AG08396 (cell line): ENCODE data around the gene TRMT61A.

Source experiments
- DNase-seq: peaks from one replicate; pipeline ENCODE4 v3.0.0; 2012; ENCODE audit warnings: low spot score, mixed read lengths

The TRMT61A gene

DNA sequence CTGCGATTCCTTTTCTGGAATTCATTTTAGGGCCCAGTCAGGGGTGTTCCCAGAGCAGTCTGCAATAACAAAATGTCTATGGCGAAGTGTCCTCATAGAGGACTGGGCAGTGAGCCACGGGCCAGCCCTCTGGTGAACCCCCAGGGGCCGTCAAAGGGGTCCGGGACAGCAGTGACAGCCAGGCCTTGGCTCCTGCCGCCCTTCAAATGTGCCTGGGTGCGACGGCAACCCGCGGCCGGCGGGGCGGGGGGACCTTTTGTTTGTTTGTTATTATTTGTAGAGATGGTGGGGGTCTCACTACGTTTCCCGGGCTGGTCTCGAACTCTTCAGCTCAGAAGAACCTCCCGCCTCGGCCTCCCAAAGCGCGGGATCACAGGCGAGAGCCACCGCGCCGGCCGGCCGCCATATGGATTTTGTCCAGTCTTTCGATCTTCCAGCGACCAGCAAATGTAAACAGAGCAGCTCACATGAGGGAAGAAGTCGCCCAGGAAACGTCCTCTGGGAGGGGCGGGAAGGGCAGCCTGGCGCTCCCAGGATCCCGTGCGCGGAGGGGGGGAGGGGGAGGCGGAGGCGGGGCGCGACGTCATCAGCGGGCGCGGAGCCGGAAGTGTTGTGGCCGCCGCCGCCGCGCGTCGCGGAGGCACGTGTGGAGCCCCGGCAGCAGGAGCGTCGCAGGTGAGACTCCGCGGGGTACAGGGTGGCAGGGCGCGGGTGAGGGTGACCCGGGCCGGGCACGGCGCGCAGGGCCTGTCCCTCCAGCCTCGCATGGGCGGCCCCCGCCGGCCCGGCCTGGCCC lies at the start of gene TRMT61A:
Gene TRMT61A (plus strand): TSS at position 610 of the 796 bp plus-strand sequence. CDS start 783 bp downstream, outside the sequence.
- DNase-seq: peak; percentile 99

DNA sequence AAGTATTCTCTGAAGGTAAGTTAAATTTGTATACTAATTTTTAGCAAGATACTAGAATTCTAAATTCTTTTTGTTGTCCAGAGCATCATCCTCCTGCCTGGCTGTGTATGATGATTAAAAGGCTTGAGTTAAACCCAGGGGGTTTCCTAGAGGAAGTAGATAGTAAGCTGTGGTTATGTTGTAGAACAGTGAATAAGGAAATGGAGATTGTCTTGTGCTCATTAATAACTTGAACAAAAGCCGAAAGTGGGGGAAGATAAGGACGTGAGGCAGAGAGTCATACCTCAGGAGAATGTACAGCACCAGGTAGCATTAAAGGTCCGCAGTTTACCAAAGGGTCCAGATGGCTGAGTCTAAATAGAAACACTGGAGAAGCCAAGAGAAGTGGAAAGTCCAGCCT lies 48.4 kb upstream of the TRMT61A start:
- no peak for DNase-seq

DNA sequence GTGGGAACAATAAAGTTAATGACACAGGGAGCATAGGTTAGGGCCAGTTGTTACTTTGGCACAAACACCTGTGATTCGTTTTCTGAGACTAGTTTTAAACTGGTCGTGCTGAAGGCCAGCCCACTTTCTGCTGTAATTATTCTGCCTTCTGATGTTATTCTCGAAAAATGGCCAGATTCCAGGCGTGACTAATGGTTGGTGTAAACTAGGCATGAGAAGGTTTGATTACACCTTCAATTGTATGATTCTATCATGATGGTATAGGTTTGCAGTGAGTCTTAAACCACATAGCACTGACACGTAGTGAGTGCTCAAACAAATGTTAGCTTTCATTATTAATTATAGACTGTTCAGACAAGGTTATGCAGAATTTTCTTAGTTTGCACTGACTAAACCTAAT lies 45.4 kb upstream of the TRMT61A start:
- DNase-seq: peak; percentile 39

DNA sequence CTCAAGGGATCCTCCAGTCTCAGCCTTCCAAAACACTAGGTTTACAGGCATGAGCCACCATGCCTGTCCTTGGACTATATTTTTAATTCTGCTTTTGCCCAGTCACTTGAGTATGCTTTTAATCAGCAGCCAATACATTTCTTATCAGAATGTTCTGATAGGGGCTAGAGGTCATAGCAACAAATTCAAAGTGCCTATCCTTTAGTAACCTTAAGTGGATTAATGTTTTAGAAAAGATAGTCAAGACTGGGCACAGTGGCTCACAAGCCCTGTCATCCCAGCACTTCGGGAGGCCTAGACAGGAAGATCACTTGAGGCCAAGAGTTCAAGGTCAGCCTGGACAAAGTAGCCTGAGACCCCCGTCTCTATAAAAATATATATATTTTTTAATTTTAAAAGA lies 43.5 kb upstream of the TRMT61A start:
- no peak for DNase-seq

DNA sequence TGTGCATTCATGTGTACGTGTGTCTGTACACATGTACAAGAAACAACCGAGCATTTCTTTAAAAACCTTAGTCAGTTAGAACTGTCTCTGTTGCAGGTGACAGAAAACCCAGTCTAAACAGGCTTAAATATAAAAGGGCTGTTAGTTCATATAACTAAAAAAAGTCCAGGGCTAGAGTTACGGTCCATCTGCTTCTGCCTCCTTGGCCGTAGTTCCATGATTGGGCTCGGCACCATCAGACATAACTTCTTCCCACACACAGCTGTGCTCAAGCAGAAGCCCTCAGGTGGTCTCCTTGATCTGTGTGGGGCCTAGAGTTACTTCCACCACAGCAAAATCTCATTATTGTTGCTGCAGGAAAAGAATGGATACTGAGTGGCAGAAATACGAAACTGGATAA lies 40.9 kb upstream of the TRMT61A start:
- no peak for DNase-seq

DNA sequence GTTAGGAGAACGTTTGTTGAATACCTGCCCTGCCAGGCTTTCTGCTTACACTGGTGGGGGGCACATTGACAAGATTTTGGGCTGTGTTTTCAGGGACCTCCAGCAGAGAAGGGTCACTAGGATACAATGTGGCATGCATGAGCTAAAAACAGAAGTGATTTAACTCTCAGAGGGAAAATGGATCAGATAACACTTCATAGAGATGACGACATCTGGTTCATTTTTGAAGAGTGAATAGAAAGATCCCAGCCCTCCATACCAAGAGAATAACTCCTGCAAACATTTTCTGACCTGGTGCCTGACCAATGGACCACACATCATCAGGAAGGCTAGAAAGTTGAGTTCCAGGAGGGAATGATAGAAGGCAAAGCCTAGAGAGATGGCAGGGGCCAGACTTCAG lies 40.0 kb upstream of the TRMT61A start:
- no peak for DNase-seq

DNA sequence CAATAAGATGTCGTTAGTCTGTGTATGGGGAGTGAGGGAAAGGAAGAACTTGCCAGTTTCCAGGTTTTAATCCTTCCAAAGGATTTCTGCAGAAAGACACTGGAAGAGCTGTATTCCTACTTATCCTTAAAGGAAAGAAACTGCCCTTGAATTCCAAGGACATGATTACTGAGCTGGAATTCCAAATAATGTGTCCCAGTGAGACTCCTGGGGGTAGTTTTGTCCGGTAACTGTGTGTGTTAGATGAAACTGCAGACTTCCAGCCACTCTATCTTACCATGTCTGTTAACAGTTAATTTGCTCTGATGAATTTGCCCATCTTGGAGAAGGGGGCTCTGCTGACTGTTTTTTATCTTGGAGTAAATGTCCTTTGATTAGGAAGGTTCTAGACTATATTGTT lies 39.4 kb upstream of the TRMT61A start:
- DNase-seq: no peak

DNA sequence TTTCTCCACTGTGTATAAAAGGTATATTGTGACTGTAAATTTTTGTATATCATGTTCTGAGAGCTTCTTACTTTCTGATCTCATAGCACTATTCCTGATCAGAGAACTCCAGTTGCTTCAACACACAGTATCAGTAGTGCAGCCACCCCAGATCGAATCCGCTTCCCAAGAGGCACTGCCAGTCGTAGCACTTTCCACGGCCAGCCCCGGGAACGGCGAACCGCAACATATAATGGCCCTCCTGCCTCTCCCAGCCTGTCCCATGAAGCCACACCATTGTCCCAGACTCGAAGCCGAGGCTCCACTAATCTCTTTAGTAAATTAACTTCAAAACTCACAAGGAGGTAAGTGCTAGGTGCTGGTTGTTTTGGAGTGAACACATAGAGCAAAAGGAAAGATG lies 37.3 kb upstream of the TRMT61A start:
- no peak for DNase-seq

DNA sequence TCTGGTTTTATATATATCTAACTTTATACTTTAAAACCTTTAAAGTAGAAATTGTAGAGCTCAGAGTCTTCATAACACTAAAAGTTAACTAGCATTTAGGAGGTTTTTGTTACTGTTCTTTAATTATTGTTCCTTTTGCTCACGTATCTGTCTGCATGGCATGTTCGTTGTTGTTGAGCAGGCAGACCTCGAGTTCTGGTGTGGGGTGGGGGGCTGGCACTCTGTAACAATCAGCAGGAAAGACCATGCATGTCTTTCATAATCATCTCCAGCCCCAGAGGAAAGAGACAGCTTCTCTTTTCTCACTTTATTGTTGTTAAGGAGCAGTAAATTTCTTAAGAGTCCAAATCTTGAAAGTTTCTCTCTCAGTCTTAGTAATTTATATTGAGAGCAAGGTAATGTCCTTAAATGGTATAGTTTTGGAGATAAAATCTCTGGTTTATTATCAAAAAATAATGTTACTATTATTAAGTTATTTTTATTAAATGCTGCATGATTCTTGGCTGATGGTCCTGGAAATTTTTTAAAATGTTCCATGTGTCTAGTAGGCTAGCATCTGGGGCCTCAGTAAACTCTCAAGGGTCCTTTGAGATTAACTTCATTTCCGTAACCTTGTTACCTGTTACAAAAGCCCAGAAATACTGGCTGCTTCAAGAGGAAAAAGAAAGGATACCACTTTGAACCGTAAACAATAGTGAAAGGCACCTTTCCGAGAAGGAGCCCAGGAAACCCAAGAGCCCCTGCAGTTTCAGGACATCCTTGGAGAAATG lies 36.7 kb upstream of the TRMT61A start:
- DNase-seq: no peak

DNA sequence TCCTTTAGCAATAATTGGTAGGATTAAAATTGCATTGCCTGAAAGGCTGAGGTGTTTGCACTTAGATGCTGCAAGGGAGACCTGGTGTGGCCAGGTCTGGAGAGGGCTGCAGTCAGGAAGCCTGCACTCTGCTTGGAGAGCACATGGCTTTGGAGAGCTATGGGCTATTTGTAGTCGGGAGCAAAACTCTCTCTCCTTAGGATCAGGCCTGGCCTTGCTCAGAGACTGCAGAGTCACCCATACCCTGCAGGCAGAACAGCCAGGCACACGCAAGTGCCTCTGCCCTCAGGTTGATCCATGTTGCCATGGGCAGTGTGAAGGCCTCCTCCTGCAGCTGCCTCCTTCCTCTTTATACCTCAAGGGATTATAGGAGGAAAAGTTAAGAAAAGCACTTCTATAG lies 33.1 kb upstream of the TRMT61A start:
- no peak for DNase-seq

DNA sequence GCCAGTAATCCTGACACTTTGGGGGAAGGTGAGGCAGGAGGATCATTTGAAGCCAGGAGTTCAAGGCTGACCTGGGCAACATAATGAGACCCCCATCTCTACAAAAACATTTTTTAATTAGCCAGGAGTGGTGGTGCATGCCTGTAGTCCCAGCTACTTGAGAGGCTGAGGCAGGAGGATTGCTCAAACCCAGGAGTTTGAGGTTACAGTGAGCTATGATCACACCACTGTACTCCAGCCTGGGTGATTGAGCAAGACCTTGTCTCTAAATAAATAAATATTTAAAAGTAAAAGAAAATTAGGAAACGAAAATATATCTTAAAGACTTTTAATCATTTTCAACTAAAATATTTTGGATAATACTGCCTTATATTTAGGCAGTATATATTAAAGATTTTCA lies 32.2 kb upstream of the TRMT61A start:
- no peak for DNase-seq

DNA sequence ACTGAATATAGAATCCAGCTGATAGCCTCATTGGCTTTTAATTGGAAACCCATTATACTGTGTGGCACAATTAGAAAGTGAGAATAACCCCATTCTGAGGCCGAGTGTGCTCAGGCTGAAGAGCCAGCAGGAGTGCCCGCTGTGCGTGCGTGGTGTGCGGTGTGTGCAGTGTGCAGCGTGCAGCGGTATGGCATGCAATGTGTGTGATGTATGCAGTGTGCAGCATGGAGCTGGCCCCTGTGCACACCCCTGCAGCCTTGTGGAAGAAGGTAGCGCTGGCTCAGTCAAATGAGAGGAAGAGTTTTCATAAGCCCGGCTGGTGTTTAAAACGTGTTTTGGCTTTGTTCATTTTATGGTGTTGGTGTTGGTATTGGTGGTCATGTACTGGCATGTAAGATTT lies 29.3 kb upstream of the TRMT61A start:
- no peak for DNase-seq

DNA sequence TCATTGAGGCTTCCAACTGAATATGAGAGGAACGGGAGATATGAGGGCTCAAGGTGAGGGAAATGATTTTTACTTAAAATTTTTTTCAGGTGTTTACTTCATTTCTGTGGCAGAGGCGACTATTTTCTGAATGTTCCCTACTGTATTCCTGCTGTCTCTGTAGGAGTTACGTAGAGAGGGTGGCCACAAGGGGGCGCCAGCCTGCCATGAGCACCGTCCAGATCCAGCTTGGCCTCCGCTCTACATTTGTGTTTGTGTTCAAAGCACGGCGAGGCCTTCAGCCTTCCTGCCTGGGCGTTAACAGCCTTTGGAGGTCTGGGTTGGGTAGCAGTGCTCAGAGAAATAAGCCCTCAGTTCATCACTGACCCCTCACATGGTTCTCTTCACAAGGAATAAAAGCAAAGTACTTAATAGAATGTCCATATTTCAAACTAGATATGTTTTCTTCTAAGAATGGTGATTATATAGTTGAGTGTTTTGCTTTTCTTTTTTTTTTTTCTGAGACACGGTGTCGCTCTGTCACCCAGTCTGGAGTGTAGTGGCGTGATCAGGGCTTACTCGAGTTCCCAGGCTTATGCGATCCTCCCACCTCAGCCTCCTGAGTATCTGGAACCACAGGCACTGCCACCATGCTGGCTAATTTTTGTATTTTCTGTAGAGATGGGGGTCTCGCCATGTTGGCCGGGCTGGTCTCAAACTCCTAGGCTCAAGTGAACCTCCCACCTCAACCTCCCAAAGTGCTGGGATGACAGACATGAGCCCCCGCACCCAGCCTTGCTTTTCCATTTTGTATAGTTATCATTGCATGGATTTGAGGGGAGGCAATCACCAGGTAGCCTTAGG lies 28.6 kb upstream of the TRMT61A start:
- peak; percentile 78 for DNase-seq

DNA sequence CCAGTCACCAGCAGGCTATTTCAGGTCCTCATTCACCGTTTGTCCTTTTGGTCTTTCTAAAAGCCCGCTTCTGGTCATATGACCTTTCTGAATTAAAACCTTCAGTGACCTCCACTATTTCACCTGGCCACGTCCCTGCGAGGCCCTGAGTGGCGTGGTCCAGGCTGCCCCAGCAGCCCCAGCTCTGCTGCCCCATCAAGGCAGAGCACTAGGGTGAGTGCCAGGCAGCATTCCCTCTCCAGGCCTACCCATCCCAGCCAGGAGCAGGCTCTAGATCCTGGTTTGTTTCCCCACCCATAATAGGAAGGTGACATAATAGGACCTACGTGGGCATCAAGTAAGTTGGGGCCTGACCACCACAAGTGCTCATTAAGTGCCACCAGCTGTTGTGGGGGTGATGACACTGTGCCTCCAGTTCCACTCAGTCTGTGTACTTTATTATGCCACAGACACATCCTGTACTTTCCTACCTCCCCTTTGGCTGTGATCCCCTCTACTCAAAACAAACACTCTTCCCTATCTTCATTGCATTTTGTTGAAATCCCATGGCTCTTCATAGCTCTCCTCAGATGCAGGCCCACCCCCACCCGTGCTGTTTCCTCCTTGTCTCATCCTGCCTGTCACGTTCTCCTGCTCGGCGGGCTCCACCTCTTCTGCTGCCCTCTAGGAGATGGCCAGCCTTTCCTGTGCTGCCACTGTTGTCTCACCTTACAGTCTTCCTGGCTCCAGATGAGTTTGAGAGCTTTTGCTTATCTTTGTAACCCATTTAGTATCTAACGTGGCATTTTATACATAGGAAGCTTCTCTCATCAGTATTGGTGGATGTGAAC lies 27.7 kb upstream of the TRMT61A start:
- no peak for DNase-seq

DNA sequence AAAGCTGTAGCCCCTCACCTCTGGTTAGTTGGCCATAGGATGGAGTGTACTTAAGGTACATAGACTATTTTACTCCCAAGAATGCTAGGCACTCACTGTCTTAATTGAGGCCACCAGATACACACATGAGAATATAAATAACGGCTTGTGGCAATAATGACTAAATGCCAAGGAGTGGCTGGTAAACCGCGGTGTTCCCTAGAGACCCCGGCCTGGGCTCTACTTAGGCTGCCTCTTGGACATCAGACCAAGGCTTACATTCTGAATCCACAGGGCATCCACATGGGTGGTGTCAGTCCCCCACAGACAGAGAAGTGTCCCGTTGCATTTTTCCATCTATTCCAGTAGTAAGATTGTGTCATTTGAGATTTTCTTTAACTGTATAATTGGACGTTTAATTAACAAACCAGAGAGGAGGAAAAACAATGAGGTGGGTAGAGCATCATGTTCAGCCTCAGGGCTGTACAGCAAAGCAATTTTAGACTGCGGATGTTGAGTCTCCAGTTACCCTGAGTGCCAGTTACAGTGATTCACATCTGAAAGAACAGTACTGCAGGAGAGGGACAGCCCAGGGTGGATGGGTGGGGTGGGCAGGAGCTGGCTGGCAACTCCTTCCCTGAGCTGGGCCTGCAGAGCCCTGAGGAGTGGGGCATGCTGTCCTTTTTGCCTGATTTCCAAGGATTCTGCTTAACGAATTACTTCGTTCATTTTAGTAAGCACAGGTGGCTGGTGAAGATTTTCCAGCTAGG lies 26.9 kb upstream of the TRMT61A start:
- DNase-seq: no peak

DNA sequence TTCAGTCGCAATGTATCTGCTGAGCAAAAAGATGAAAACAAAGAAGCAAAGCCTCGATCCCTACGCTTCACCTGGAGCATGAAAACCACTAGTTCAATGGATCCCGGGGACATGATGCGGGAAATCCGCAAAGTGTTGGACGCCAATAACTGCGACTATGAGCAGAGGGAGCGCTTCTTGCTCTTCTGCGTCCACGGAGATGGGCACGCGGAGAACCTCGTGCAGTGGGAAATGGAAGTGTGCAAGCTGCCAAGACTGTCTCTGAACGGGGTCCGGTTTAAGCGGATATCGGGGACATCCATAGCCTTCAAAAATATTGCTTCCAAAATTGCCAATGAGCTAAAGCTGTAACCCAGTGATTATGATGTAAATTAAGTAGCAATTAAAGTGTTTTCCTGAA lies 26.1 kb upstream of the TRMT61A start:
- DNase-seq: no peak

DNA sequence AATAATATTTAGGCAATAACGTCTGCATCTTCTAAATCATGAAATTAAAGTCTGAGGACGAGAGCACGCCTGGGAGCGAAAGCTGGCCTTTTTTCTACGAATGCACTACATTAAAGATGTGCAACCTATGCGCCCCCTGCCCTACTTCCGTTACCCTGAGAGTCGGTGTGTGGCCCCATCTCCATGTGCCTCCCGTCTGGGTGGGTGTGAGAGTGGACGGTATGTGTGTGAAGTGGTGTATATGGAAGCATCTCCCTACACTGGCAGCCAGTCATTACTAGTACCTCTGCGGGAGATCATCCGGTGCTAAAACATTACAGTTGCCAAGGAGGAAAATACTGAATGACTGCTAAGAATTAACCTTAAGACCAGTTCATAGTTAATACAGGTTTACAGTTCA lies 25.7 kb upstream of the TRMT61A start:
- no peak for DNase-seq

DNA sequence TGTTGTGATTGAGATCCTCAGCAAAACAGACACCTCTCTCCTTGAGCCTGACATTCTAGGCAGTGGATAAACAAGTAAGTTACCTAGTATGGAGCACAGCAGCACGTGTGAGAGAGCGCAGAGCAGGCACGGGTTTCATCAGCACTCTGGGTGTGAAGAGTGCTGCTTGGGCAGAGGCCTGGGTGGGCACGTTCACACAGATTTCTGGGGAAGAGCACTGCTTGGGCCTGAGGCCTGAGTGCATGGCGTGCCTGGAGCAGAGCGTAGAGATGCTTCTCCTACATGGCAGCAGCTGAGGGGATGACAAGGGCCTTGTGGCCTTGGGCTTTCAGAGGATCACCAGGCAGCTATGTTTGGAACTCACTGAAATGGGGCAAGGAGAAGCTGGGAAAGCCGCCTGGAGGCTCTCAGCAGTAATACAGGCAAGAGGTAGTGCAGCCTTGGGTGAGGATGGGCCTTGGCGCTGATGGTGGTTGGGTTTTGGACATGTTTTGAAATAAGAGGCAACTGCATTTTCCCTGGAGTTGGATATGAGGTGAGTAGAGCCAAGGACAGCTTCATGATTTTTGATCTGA lies 23.9 kb upstream of the TRMT61A start:
- DNase-seq: no peak

DNA sequence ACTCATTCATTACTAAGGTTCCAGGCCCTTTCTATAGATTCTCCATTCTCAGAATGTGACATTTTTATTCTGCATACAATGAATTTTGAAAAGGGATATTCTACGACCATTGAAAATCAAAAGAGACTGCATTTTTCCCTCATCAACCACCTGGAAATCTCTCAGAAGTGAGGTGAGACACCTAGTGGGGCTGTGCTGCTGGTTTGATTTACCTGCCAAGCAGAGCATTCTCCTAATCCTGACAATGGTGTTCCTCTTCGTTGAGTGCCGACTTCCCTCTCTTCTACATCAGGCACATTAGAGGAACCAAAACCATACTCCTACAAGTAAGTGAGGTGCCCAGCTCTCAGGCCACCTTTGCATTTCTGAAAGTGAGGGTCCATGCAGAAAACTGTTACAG lies 21.2 kb upstream of the TRMT61A start:
- no peak for DNase-seq

DNA sequence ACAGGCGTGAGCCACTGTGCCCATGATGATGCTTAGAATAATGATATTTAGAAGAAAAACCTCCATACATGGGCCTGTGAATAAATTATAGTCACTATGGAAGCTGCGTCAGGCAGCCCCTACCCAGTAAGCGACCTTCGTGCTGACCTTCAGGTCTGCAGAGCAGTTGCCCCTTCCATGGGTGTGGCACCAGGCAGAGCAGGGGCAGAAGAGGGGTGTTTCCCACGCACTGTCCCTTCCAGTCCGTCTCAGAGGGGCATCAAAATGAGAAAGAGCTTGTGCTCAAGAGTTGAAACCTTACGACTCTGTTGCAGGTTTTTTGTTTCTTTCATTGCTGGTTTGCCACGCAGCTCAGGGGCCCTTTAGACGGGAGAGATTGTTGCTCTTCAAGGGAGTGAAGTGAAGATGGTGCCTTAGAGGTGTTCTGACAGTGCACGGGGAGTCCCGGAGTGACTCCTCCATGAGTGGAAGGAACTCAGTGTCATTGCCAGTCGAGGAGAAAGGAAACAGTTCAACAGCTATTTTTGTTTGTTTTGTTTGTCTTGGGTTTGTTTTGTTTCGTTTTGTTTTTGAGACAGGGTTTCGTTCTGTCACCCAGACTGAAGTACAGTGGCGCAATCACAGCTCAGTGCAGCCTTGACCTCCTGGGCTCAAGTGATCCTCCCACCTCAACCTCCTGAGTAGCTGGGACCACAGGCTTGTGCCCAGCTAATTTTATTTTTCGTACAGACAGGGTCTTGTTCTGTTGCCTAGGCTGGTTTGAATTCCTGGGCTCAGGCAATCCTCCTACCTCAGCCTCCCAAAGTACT lies 20.3 kb upstream of the TRMT61A start:
- no peak for DNase-seq
